Nephron progenitor cell (in vitro differentiated cells): Measurements from ENCODE around the gene ACTRT2.

Source experiments
- DNase-seq: peaks from one replicate; pipeline ENCODE4 v3.0.0; 2021
- H3K27ac Mint-ChIP-seq: 2 replicates; pipeline ENCODE4 v1.8.0; 2021; ENCODE audit warnings: mild to moderate bottlenecking, moderate library complexity, mixed read lengths
- H3K27me3 Mint-ChIP-seq: 2 replicates; pipeline ENCODE4 v1.8.0; 2021; ENCODE audit warnings: mild to moderate bottlenecking, low read depth, mixed read lengths; ENCODE audit not compliant: poor library complexity
- H3K36me3 Mint-ChIP-seq: 2 replicates; pipeline ENCODE4 v1.8.0; 2021; ENCODE audit warnings: low read depth, mixed read lengths
- H3K4me1 Mint-ChIP-seq: 2 replicates; pipeline ENCODE4 v1.8.0; 2021; ENCODE audit warnings: mixed read lengths
- H3K4me3 Mint-ChIP-seq: 2 replicates; pipeline ENCODE4 v1.8.0; 2021; ENCODE audit warnings: mild to moderate bottlenecking, moderate library complexity, mixed read lengths
- H3K9me3 Mint-ChIP-seq: 2 replicates; pipeline ENCODE4 v1.8.0; 2021; ENCODE audit warnings: mild to moderate bottlenecking, moderate library complexity, mixed read lengths
- CTCF ChIP-seq: fragments of 200-600 bp; sonication (generic); IDR thresholded peaks from 2 replicates; pipeline ENCODE4 v1.5.0; 2021; ENCODE audit warnings: antibody characterized with exemption

Gene ACTRT2

GRCh38 chr1:3061566-3061965 is 40.3 kb downstream of the ACTRT2 start:
- no peak for DNase-seq
- no peak for TF ChIP-seq CTCF
- Mint-ChIP-seq H3K9me3 (peaks cover 11% of the 10 kb centered on the region), H3K4me3 (no peak overlapping the region), H3K4me1 (peaks cover 16% of the 10 kb centered on the region), H3K36me3 (no peaks in the 10 kb centered on the region), H3K27me3 (peaks cover 74% of the 10 kb centered on the region), H3K27ac (no peak overlapping the region)

GRCh38 chr1:3061981-3062615 is 40.8 kb downstream of the ACTRT2 start:
- no peak overlapping the region for H3K27ac Mint-ChIP-seq
- peaks cover 75% of the 10 kb centered on the region for H3K27me3 Mint-ChIP-seq
- TF ChIP-seq CTCF = no peak
- H3K4me1 Mint-ChIP-seq = peaks cover 16% of the 10 kb centered on the region
- DNase-seq = peak; percentile 38
- peaks cover 11% of the 10 kb centered on the region for H3K9me3 Mint-ChIP-seq
- no peaks in the 10 kb centered on the region for H3K36me3 Mint-ChIP-seq
- H3K4me3 Mint-ChIP-seq = no peak overlapping the region

- peaks cover 16% of the 10 kb centered on the region for H3K4me1 Mint-ChIP-seq
- H3K36me3 Mint-ChIP-seq = no peaks in the 10 kb centered on the region
- peaks cover 78% of the 10 kb centered on the region for H3K27me3 Mint-ChIP-seq
- DNase-seq = peak; percentile 35
- no peak overlapping the region for H3K27ac Mint-ChIP-seq
- no peak overlapping the region for H3K4me3 Mint-ChIP-seq
- peaks cover 9% of the 10 kb centered on the region for H3K9me3 Mint-ChIP-seq
- no peak for TF ChIP-seq CTCF
These were observed 41.5 kb downstream of the ACTRT2 start for GRCh38 chr1:3062616-3063378.

- peak; percentile 48 for DNase-seq
- Mint-ChIP-seq H3K9me3 (peaks cover 4% of the 10 kb centered on the region), H3K4me1 (peaks cover 16% of the 10 kb centered on the region), H3K27me3 (peaks cover 83% of the 10 kb centered on the region), H3K36me3 (no peaks in the 10 kb centered on the region), H3K4me3 (no peak overlapping the region), H3K27ac (no peak overlapping the region)
- TF ChIP-seq CTCF = no peak
These were observed 42.4 kb downstream of the ACTRT2 start for GRCh38 chr1:3063379-3064295.

DNA sequence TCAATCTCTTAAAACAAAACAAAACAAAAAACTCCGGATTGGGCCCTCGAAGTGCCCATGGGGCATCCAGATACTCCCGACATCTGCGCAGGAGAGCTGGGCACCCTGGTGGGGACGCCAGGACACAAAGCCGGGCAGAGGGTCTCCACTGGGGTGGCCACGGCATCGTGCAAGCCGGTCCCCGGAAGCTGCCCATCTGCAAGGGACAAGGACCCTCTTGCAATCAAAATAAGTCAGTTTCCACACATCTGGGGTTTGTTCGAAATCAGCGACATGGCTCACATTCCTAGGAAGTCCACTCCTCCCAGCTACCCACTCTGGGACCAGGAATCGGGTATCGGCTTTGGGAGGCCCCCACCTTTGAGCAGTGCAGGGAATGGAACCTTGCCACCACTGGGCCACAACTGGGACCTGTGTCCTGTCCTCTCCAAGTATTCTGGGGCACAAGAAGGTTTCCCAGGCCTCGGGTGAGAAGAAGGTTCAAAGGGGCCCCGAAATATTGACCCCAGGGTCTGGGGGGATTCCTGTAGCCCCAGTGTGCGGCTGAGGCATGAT is 43.1 kb downstream of the ACTRT2 start:
- H3K27me3 Mint-ChIP-seq = peaks cover 90% of the 10 kb centered on the region
- no peak for TF ChIP-seq CTCF
- no peaks in the 10 kb centered on the region for H3K36me3 Mint-ChIP-seq
- H3K27ac Mint-ChIP-seq = no peak overlapping the region
- no peak overlapping the region for H3K4me3 Mint-ChIP-seq
- DNase-seq = no peak
- no peaks in the 10 kb centered on the region for H3K9me3 Mint-ChIP-seq
- peaks cover 22% of the 10 kb centered on the region for H3K4me1 Mint-ChIP-seq
